NK-92 (cell line): ENCODE measurements around the gene KLHL29.

ENCODE experiments used
- DNase-seq: peaks from one replicate; lab custom pipeline; 2025; ENCODE audit not compliant: unreplicated experiment; lab: John Stamatoyannopoulos, UW

Gene KLHL29

GRCh38 chr2:23445450-23445868 lies 60.5 kb downstream of the KLHL29 start:
- no peak for DNase-seq

GRCh38 chr2:23446916-23447315 lies 61.9 kb downstream of the KLHL29 start:
- no peak for DNase-seq

GRCh38 chr2:23447405-23447804 lies 62.4 kb downstream of the KLHL29 start:
- no peak for DNase-seq

GRCh38 chr2:23448906-23449305 lies 63.9 kb downstream of the KLHL29 start:
- no peak for DNase-seq

GRCh38 chr2:23449413-23449812 lies 64.4 kb downstream of the KLHL29 start:
- no peak for DNase-seq

GRCh38 chr2:23449831-23450331 lies 64.9 kb downstream of the KLHL29 start:
- no peak for DNase-seq

- no peak for DNase-seq
Observed at GRCh38 chr2:23452372-23452771, 67.4 kb downstream of the KLHL29 start.

GRCh38 chr2:23452853-23453420 lies 68.0 kb downstream of the KLHL29 start:
- DNase-seq, result no peak

- no peak for DNase-seq
Observed at GRCh38 chr2:23453432-23453831, 68.5 kb downstream of the KLHL29 start.

GRCh38 chr2:23453836-23454460 lies 69.0 kb downstream of the KLHL29 start:
- no peak for DNase-seq

GRCh38 chr2:23454501-23455120 lies 69.6 kb downstream of the KLHL29 start:
- no peak for DNase-seq

GRCh38 chr2:23456396-23456795 lies 71.4 kb downstream of the KLHL29 start:
- DNase-seq, result no peak

GRCh38 chr2:23456881-23457760 lies 72.1 kb downstream of the KLHL29 start:
- DNase-seq, result no peak

- DNase-seq, result no peak
Observed at GRCh38 chr2:23457990-23458682, 73.2 kb downstream of the KLHL29 start.

- DNase-seq, result no peak
Observed at GRCh38 chr2:23459032-23459431, 74.1 kb downstream of the KLHL29 start.

GRCh38 chr2:23460228-23460627 lies 75.2 kb downstream of the KLHL29 start:
- DNase-seq, result no peak

GRCh38 chr2:23460993-23461392 lies 76.0 kb downstream of the KLHL29 start:
- no peak for DNase-seq

- DNase-seq, result no peak
Observed at GRCh38 chr2:23464156-23464555, 79.2 kb downstream of the KLHL29 start.

- no peak for DNase-seq
Observed at GRCh38 chr2:23464905-23465537, 80.0 kb downstream of the KLHL29 start.

GRCh38 chr2:23465936-23466335 lies 81.0 kb downstream of the KLHL29 start:
- DNase-seq, result no peak
